GM21360 (cell line): ENCODE results near the gene EZH1.
A peak's percentile ranks its signal among the peaks of the same experiment; 100 is the strongest.
"Not testable (repeated sequence)": the region's sequence is repeated elsewhere in the genome, so short reads cannot be mapped to it uniquely, and the experiment has no call there.

Experiments used
- ATAC-seq: cut with Tn5 transposase; IDR thresholded peaks from one replicate; pipeline ENCODE4 v1.9.1; 2021; ENCODE audit warnings: mild to moderate bottlenecking, moderate library complexity; ENCODE audit not compliant: unreplicated experiment

Gene EZH1

DNA sequence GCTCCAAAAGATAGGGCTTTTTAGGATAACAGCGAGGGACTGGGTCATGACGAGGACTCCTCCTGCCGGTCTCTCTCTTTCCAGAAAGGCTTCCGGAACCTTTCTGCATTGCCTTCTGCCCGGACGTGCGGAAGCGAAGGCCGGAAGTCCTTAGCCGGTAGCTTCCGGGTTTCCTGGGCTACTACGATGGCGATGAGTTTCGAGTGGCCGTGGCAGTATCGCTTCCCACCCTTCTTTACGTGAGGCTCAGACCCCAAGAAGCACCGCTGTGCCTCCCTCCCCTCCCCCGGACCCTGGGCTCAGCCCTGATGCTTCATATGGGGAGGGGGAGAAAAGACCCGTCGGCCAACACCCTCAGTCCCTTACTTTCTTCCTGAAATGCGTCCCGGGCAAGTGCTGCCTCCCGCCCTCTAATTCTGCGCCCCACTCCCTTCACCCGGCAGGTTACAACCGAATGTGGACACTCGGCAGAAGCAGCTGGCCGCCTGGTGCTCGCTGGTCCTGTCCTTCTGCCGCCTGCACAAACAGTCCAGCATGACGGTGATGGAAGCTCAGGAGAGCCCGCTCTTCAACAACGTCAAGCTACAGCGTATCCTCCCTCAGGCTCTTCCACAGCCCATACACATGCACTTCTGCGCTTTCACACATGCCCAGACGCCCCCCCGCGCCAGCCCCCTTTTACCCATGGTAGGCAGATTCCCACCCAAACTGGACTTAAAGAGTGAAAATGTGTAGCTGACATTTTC, 28.6 kb upstream of the EZH1 start, which contains the start of gene VPS25:
VPS25 (plus strand) TSS at position 160 of the 746 bp plus-strand sequence; CDS start at position 187, 27 bp downstream.
- ATAC-seq = no peak

DNA sequence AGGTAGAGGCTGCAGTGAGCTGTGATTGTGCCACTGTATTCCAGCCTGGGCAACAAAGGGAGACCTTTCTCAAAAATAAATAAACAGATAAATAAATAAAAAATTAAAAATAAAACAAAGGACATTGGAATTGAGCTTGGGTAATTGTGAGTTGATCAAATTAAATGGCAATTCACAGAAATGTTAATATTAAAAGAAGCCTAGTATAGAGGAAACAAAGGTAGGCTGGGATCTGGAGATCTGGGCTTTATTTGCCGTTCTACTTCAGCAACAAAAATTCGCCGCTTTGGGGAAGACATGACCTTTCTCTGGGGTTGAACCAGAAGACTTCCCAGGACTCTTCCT, 28.1 kb upstream of the EZH1 start:
- ATAC-seq = no peak

DNA sequence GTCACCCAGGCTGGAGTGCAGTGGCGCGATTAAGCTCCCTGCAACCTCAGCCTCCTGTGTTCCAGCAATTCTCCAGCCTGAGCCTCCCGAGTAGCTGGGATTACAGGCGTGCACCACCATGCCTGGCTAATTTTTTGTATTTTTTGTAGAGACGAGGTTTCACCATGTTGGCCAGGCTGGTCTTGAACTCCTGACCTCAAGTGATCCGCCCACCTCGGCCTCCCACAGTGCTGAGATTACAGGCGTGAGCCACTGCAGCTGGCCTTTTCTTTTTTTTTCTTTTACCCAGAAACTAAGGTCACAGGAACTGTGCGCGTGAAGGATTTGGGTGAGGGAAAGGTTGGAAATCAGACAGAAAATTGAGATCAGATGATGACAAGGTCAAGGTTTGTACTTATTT, 25.1 kb upstream of the EZH1 start:
- ATAC-seq = not testable (repeated sequence)

DNA sequence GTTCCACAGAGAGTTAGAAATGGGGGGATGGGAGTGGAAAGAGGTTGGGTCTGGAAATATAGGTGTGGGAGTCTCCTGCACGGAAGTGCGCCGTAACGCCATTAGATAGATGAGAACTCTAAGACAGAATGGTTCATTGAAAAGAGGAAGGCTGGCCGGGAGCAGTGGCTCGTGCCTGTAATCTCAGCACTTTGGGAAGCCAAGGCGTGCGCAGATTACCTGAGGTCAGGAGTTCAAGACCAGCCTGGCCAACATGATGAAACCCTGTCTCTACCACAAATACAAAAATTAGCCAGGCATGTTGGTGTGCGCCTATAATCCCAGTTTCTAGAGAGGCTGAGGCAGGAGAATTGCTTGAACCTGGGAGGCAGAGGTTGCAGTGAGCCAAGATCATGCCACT, 23.2 kb upstream of the EZH1 start:
- not testable (repeated sequence) for ATAC-seq

DNA sequence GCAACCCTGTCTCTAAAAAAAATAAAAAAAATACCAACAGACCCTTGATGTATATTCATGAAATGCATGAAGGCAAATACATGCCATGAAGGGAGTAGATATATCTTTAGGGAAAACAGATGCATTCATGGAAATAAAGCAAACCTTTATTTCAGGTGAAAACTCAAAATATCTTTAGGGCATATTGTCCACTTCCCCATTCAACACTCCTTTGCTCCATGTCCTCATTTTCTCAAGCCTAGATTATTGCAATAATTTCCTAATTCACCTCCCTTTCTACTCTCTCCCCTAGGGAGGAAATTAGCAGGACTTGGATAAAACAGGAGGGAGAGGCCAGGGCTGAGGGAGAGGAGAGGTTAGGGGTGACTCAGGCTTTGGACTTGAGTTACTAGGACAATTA, 22.7 kb upstream of the EZH1 start:
- ATAC-seq = no peak

DNA sequence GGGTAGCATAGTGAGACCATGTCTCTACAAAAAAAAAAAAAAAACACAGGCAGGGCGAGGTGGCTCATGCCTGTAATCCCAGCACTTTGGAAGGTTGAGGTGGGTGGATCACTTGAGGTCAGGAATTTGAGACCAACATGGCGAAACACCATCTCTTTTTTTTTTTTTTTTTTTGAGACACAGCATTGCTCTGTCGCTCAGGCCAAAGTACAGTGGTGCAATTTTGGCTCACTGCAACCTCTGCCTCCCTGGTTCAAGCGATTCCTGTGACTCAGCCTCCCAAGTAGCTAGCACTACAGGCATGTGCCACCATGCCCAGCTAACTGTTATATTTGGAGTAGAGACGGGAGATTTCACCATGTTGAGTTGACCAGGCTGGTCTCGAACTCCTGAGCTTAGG, 21.3 kb upstream of the EZH1 start:
- ATAC-seq = no peak

DNA sequence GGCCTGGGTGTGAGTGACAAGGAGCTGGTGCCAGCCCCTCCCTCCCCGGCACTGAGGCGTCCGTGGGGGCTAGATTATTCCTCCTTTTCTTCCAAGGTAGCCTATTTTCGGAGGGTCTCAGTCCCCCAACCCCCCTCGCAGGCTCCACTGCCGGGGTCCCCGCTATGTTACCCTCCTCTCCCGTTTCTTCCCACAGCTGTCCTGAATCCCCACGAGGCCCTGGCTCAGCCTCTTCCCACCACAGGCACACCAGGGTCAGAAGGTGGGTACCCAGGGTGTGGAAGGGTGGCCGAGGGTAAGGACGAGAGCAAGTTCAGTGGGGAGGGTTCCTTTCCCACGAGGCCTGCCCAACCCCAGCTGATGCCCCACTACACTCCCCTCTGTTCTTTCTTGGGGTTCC, 16.8 kb upstream of the EZH1 start:
- ATAC-seq = no peak

DNA sequence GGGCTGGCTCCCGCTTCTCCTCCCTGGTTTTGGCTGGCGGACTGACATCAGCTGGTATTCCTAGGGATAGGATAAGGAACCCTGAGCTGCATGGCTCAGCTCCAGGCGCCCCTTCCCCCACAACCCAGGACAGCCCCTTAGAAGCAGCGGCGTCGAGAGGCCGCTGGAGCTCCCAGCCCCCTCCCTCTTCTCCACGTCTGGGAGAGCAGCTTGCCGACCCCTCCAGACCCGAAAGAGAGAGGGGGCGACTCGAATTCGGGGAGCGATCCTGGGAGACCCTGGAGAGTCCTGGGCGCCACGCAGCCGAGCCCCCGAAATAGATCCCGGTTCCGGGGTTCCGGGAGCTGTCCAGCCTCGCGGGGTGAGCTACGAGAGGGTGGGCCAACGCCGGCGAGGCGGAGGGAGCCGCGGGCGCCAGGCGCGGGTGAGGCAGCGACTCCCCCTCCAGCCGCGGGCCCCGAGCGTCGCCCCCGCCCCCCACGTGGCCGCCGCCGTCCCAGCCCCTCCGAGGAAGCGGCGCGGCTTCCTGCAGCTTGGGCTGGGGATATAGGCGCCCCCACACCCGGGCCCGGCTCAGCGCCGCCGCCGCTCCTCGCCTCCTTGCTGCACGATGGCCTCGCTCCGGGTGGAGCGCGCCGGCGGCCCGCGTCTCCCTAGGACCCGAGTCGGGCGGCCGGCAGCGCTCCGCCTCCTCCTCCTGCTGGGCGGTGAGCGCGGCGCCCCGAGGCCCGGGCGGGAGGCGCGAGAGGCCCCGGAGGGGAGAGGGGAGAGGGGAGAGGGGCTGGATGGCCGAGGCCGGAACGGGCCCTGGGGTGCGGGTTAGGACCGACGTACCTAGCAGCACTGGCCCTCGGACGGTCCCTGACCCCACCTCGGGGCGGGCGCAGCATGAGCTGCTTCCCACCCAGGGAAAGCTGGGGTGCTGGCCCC, 16.1 kb upstream of the EZH1 start, which contains the start of gene RAMP2:
RAMP2 (plus strand) TSS at position 576 of the 930 bp plus-strand sequence; CDS start at position 611, 35 bp downstream.
- no peak for ATAC-seq

DNA sequence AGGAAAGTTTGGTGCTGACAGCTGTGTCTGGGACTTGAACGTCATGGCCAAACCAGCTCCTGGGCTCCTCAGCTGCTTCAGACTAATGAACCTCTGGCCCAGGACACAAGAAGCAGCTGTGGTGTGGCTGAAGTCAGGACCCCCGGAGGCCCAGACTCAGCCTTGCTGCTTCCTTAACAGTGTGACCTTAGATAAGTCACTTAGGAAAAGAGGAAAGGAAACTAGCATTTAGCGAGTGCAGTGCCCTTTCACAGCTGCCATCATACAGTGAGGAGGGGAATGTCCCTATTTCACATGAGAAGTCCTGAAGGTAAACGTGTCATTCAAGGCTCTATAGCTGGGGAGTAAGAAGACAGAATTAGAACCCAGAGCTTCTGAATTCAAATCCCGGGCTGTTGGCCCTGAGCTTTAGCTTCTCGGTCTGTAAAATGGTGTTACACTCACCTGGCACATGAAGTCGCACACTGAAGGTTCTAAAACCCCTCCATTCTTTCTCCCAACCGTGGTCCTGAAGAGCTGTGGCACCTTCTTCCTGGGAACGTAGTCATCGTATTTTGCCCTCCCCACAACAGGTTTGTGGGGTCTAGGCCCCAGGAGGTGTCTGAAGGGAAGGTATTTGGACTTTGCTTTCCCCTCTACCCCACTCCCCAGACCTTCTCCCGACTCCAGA, 15.3 kb upstream of the EZH1 start:
- no peak for ATAC-seq

DNA sequence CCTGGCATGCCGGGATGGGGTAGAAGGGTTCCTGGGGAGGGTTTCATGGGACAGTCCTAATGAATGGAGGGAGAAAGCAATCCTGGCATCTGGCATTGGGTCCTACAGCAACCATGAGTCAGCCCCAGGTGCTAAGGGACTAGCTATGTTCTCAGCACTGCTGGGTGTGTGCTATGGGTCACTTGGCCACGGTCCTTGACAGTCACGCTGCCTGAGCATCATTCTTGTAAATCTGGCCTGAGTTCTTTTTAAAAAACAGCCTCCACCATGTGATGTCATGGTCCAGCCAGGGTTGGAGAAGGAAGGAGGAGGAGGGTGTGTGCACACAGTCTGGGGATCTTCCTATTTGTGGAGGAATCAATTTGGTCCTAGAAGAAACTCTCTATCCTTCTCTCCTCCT, 9.9 kb upstream of the EZH1 start:
- ATAC-seq = no peak

DNA sequence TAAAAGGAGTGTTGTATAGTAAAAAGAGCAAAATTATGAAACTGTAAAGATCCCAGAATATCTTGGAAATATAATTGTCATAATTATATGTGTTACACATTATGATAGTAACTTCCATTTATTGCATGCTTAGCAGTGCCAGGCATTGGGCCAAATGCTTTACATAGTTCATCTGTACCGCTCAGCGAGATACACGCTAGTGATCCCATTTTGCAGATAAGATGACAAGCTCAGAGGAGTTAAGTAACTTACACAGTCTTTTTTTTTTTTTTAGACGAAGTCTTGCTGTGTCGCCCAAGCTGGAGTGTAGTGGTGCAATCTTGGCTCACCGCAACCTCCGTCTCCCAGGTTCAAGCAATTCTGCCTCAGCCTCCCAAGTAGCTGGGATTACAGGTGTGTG, 6.8 kb upstream of the EZH1 start:
- no peak for ATAC-seq

DNA sequence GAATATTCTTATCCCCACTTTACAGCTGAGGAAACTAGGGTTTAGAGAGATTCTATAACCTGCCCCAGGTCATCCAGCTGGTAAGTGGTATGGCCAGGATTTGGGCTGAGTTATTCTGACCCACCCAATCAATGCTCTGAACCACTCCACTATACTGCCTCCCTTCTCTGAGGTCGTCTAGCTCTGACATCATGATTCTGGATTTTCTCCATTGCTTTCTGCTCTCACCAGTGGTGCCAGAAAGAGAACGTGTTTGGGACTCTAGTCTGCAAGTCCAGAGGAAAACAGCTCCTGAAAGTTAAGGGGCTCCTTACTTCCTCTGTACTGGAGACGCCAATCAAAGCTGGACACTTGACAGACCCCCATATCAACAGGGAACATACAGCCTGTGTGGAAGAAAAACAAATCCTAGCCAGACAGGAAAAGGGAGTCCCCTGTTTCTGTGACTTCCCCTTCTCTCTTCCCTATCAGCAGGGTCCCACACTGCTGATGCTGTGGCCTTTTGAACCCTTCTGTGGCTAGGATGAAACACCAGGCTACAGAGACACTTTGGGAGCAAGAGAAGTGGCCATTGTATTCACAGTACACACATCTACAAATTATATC, 6.0 kb upstream of the EZH1 start:
- ATAC-seq = no peak

DNA sequence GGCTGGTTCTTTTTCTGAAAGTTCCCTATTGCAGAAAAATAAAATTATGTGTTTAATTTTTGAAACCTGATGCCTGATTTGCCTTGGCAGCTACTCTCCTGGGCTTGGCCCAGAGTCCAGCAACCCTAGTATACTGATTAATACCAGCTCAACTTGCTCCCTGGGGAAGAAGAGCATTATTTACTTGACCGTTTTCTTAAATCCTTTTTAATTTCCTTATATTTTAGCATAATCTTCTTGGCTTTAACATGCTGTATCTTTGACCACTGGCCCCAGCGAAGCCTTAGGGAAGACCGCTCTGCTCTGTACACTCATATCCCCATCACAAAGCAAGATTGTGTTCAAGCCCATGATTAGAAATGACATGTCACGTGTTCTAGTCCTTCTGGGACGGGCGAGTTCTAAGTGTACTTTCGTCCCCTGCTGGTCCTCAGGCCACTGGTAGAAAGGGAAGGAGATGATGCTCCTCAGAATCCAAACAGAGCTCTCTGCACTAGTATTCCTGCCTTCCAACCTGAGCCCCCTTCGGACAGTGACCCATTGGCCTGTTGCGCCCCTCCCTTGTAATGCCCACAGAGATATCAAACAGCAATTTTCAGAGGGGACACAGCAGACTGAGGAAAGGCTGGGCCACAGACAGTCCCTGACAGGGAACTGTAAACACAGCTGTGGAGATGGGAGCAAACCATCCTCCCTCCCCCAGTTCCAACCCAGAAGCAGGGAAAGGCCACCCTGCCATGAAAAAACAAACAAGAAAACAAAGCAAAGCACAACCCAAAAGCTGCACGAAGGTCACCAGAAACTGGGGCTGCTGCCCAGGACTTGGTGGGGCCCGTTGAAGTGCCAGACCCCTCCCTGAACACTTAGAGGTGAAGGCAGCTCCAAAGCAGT, 4.3 kb upstream of the EZH1 start:
- ATAC-seq = no peak

DNA sequence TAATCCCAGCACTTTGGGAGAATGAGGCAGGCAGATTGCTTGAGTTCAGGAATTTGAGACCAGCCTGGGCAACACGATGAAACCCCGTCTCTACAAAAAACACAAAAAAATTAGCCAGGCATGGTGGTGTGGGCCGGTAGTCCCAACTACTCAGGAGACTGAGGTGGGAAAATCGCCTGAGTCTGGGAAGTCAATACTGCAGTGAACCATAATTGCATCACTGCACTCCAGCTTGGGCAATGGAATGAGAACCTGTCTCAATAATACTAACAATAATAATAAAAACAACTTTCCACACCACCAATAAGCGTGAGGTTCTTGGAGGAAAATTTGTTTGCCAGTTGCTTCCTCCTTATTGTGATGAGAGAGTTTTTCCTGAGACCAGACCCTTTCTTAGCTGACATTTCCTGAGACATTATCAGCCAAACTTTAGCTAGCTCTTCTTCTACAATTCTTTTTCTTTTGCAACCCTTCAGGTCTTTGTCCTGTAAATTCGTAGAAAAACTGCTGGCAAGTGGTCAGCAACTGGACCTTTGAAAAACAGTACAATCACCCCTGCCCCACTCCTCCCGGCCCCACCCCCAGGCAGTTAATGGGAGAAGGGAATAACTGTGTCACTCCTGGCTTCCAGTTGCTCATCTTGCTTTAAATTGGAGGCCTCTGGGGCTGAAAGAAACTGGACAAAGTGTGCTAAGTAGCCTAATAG, 3.5 kb upstream of the EZH1 start:
- ATAC-seq = no peak

DNA sequence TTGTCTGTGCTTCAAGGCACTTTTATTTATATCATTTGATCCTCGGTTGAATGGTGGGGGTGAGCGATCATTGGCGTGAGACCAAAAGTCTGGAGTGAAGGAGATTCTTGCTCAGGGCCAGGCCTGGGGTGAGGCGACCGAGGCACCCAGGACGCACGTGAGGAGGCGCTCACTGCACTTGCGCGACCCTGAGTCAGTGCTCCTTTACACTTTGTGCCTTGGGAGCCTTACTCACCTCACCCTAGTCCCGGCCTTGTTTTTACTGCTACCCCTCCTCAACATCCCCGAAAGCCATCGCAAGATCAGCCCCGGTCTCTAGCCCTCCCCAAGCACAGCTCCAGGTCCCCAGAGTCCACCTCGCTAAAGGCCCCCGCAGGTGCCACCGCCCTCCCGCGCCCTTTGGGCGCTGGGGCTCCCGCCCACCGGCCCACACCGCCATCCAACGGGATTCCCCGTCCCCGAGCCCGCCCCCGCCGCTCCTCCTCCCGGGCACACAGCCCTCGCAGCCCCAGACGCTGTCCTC, 496 bp downstream of the EZH1 start:
- ATAC-seq = peak; percentile 49

DNA sequence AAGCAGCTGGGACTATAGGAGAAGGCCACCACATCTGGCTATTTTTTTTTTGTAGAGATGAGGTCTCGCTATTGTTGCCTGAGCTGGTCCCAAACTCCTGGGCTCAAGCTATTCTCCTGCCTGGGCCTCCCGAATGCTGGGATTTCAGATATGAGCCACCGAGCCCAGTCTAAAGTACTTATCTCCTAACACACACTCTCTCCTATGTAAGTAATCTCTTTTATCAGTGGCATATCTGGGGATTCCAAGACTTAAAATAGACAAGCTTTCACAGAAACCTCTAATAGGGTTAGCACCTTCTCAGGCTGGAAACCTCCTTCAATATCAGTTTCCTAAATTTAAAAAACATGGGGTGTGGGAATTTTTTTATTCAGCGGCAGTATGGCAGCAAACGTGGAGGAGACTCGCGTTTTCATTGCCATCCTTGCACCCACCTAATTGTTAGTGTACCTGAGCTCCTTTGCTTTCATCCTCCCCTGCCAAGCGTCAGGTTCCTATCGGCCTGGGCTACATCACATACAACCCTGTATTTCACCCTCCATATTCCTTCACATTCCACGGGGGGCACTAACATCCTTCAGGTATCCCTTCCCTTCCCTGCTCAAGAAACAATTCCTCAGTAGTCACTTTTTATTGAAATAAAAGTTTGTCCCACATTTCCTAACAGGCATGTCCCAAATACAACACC, 1.1 kb downstream of the EZH1 start:
- no peak for ATAC-seq

DNA sequence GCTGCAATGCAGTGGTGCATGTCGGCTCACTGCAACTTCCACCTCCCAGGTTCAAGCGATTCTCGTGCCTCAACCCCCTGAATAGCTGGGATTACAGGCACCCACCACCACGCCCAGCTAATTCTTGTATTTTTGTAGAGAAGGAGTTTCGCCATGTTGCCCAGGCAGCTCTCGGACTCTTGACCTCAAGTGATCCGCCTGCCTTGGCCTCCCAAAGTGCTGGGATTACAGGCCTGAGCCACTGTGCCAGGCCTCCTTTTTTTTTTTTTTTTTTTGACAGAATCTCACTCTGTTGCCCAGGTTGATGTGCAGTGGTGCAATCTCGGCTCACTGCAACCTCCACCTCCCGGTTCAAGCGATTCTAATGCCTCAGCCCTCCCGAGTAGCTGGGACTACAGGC, 1.9 kb downstream of the EZH1 start:
- ATAC-seq = not testable (repeated sequence)

DNA sequence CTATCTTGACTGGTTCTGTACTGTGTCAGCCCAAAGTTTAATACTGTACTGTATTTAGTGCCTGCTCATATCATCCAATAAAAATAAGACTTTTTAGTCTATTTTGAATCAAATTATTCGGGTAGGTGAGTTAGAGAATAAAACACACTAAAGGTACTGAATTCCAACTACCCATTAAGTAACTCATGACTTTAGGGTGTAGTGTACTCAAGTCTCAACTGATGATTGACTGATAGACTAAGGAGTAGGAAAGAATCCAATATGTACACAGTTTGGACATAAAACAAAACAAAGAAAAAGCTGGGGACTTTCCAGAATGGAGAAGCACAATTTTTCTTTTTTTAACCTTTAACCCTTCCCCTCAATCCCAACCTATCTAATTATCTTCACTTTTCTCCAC, 4.1 kb downstream of the EZH1 start:
- no peak for ATAC-seq

DNA sequence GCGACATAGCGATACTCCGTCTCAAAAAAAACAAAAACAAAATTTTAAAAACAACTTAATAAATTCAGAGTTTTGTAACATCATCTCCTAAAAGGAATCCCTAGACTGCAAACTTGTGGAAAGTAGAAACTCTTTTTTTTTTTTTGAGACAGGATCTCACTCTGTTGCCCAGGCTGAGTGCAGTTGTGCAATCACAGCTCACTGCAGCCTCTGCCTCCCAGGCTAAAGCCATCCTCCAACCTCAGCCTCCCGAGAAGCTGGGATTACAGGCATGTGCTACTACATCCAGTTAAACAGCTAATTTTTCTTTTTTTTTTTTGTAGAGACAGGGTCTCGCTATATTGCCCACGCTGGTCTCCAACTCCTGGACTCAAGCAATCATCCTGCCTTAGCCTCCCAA, 19.7 kb downstream of the EZH1 start:
- ATAC-seq = no peak
